Cerebellar cortex (tissue), 1 donor: ENCODE measurements around the gene THBS1.

Experiments used
- DNase-seq: peaks from one replicate; pipeline ENCODE4 v3.0.0-alpha.2; 2015; ENCODE audit warnings: low spot score

Gene THBS1

DNA sequence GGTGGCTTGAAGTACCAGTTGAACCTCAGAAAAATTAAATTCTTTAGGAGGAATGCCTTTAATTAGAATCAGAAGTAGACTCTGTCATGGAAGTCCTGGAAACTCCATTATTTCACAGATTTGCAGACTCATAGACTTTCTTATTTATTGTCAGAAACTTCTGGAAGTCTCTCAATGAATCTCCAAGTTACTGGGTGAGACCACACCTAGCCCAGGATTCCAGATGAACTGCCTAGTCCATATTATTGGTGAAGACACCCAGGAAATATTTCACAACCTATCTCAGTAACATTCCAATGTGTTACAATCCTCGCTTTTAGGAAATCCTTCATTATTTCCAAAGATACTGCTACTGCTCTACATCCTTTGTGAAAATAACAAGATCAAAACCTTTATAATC, 6.5 kb upstream of the THBS1 start:
- DNase-seq, result no peak

DNA sequence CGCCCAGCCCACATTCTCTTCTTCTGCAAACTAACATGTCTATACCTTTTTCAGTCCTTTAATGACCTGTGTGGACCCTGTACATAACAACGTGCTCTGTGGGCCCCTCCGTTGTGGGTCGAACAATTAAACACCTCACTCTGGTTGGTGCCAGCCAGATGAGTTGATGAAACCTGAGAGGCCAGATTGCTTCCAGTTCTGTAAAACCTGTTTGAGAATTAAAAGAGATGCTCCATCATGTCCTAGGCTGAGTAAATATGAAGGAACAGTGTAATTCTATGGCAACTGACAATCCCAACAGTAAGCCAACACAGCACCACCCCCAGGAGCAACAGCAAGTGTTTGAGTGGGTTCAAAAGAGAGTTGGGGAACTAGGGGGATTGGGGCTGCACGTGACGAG, 5.7 kb upstream of the THBS1 start:
- DNase-seq, result no peak

DNA sequence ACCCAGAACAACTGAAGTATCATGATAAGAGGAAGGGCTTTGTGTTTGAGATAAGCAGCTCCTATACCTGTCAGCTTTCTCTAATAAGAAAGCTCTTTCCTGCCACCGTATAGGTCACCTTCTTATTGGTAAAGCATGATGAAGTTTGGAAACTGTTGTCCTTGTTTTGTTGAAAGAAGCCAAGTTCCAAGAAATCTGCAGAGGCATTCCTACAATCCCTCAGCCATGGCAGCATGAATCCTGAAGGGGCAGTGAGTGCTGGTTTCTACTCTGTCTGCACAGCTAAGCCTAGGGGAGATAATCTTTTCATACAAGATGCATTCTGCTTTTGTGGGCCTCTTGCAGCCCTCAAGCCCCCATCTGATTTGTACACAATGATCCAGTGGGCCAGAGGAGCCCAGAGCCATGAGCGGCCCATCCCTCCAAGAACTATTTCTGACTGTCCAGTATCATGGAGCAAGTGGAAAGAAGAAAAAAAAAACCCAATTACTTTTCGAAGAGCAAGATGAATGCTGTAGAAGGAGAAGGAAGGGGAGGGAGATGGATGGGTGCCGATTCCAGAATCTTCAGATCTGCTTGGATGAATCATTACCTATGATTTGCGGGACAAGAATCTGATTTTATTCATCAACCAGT, 1.9 kb upstream of the THBS1 start:
- no peak for DNase-seq

DNA sequence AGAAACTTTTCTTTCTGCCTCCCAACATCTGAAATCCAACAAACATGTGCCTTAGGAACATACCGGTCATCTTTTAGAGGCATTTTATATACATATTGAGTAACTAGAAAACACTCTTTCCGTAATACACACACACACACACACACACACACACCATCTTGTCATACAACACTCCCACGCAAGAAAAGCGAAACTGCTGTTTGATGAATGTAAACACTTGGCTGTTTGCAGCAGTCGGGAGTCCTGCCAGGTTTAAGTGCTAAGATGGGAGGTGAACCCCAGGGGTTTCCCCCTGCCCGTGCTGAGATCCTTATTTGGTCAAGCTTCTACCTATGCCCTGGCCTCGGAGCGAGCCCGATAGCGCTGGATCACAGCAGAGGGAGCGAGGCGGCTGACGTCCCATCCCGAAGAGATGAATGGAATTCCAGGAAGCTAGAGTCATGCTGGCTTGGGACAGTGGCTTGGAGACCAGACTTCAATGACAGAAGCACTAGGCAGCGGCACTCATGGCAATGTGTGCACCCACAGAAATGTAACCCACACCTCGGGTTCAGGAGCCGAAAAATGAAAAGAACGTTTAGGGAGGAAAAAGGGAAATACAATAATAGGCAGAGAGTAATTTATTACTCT, 1.3 kb upstream of the THBS1 start:
- DNase-seq, result no peak

DNA sequence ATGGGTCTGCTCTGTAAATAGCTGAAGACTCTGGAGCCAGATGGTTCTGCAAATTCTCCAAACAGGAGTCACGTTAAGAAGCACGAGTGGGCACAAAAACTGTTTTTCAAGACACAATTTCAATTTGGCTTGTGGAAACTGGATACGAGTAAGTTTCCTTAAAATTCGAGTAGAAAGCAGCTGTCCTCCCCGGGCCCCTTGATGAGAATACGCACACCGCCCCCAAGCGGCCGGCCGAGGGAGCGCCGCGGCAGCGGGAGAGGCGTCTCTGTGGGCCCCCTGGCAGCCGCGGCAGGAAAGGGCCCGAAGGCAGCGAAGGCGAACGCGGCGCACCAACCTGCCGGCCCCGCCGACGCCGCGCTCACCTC, 778 bp upstream of the THBS1 start:
- DNase-seq, result peak; percentile 72

DNA sequence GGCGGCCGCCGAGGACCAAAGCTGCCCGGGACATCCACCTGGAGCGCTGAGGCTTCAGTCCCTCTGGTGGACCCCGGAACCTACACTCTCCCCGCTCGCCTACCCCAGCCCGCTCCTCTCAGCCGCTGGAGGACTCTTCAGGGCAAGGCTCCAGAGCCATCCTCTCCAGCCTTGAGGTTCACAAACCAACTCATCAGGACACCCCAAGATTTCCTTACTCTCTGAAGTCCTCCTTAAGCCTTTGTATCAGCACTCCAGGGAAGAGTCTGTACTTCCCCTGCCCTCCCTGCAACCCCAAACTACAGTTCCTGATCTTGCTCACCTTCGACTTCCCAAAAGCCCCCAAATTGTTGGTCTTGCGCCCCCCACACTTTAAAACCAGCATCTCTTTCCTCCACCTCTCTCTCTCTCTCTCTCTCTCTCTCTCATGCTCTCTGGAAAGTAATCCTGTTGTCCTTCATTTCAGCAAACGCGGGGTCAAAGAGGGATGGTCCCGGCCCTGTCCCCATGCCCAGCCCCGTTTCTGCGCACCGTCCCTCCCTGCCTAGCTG, 438 bp downstream of the THBS1 start:
- no peak for DNase-seq

DNA sequence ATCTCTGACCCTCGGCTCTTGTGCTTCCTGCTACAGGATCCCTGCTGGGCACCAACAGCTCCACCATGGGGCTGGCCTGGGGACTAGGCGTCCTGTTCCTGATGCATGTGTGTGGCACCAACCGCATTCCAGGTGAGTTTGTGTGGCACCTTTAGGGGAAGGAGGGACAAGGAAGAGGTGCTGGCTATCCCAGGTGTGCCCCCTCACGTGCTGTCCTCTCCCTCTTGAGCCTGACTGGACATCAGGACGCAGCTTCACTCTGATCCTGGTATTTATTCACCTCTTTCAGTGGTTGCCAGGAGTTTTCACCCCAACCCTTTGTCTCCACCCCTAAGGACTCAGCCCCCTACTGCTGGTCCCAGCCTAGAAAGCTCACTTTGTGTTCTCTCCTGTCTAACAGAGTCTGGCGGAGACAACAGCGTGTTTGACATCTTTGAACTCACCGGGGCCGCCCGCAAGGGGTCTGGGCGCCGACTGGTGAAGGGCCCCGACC, 960 bp downstream of the THBS1 start:
- peak; percentile 11 for DNase-seq

DNA sequence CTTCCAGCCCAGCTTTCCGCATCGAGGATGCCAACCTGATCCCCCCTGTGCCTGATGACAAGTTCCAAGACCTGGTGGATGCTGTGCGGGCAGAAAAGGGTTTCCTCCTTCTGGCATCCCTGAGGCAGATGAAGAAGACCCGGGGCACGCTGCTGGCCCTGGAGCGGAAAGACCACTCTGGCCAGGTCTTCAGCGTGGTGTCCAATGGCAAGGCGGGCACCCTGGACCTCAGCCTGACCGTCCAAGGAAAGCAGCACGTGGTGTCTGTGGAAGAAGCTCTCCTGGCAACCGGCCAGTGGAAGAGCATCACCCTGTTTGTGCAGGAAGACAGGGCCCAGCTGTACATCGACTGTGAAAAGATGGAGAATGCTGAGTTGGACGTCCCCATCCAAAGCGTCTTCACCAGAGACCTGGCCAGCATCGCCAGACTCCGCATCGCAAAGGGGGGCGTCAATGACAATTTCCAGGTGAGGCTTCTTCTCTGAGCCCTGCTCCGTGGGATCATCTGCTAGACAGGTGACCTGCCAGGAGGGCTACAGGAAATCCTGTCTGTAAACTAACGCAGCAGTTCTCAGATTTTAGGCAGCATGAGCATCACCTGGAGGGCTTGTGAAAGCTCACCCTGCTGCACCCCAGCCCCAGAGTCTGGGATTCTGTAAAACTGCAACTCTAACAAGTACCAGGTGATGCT, 1.6 kb downstream of the THBS1 start:
- DNase-seq, result no peak

DNA sequence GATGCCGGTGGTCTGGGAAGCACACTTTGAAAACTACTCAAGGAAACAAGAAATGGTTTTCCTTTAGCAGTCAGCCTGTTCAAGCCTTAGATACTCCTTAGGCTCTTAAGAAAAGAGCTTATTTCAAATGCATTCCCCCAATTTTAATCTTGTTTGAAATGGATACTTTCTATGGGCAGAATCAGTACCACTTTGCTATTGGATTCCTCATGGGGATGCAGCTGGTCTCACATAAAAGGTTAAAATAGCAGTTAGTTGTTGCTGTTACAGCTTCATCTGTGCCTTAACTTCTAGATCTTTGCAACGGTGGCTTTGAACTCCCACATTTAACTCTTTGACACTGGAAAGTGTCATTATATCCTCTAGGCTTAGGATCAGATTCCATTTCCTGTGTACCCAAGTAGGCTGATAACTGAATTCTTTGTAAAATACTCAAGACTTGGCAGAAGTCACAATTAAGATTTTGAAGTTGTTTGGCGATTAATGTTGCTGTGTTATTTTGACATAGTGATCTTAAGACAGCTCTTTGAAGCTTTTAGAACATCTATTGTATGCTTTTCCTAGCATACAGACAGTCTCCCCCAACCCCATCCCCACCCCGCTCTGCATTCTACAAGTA, 2.2 kb downstream of the THBS1 start:
- no peak for DNase-seq

DNA sequence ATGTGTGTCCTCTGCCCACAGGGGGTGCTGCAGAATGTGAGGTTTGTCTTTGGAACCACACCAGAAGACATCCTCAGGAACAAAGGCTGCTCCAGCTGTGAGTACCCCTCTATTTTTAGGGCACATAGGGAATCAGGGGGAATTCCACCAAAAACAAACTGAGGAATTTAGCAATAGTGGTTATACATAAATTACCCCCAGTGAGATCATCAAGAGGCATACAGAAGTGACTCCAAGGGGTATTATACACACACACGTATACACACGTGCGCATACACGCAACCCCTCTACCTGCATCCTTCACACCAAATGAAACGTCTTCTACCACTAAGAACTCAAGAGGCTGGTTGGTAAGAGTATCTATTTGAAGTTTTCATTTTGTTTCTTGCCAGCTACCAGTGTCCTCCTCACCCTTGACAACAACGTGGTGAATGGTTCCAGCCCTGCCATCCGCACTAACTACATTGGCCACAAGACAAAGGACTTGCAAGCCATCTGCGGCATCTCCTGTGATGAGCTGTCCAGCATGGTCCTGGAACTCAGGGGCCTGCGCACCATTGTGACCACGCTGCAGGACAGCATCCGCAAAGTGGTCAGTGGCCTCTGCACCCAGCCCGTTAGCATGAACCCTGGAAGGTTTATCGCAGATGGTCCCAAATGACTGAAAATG, 2.9 kb downstream of the THBS1 start:
- DNase-seq, result peak; percentile 22

DNA sequence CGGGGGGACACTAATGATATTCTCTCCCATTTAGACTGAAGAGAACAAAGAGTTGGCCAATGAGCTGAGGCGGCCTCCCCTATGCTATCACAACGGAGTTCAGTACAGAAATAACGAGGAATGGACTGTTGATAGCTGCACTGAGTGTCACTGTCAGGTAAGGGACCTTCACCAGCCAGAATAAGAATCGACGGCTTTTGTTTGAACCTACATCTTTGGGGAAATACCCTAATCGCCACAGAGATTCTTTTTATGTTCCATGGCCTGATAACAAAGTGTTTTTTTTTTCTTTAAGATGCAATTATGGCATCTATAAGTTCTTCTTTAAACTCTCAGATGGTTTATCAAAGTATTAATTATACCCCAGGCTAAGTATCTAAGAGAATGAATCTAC, 3.4 kb downstream of the THBS1 start:
- no peak for DNase-seq

DNA sequence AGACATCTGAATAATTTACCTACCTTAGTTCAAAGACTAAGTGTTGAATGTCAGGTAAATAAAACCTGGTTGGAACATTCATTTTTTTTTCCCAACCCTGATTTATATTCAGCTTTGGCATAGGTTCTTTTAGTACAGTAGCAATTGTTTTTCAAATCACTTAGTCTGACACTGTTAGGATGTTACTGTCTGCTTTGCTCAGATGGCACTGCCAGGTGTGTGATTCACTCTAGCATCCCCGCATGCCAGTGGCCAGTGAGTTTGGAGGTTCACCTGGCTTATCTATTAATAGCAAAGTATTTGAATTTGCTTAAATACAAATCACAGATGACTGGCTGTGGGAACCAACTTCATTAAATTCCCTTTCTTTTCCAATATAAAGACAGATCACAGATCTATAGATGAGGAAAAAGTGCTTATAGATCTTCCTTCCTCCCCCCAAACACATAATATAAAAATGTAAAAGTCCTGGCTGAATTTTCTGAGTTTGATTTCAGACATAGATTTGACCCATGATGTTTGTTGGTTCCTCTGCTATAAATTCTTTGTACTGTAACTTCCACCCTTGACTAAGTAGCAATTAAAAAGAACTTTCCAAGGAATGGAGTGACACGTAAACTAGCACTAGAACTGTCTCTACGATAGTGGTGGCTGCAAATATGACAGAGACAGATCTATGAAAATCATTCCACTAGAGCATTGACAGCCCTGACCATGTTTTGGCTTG, 3.9 kb downstream of the THBS1 start:
- no peak for DNase-seq

DNA sequence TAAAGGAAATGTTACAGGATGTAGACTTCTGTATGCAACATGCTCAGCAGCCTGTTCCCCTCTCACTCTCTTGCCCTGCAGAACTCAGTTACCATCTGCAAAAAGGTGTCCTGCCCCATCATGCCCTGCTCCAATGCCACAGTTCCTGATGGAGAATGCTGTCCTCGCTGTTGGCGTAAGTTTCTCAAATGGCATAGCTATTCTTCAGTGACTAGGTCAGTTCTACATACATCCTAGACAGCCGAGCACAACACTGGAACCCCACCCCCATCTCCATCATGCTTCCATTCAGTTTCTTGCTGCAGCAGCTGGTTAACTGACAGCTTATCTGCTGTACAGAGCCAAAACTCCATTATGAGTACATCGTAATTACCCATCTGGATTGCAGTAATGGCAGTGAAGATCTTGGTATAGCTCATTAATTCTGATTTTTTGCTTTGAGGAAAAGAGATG, 4.5 kb downstream of the THBS1 start:
- no peak for DNase-seq

DNA sequence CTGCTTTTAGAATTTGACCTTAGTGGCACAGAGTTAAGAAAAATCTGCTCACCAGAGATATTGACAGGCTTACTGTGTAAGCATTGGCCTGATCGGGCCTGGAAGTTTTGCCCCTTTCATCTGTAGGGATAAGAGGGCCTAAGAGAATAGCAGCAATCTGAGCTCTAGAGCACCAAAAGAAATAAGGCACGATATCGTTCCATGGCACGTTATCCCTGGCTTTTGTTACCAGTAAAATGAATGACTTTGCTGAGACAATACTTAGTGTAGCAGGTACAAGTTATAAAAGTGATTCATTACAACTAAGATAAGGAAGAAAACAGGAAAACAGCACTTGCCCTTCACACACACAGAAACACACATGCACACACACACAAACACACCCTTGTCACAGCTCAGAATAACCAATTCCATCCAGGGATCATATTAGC, 5.0 kb downstream of the THBS1 start:
- no peak for DNase-seq

DNA sequence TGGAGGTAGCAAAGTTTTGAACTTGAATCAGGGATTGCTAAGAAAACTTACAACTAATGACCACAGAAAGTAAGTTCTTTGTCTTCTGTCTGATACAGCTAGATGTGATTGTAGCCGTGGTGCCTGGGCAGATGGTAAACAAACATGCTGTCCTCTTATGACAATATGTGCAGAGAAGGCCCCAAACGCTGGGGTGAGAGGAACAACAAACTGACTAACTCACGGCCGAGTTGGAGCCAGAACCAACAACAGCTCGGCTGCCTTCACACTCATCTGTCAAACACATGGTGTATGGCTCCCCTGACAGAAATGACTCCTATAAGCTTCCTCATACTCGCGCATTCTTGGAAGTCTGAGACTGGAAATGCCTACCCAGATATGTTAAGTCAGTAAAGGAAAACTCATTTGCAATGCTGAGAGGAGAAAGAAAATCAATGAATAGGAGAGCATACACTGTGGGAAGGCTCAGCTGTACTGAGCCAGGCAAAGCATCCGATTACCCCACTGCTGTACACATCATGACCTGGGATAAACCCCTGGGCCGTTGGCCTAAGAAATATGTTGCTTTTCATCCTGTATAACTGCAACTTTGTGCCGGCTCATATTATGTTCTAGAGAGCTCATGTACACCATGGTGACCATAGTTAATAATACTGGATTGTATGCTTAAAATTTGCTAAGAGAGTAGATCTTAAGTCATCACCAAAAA, 5.7 kb downstream of the THBS1 start:
- DNase-seq, result no peak

DNA sequence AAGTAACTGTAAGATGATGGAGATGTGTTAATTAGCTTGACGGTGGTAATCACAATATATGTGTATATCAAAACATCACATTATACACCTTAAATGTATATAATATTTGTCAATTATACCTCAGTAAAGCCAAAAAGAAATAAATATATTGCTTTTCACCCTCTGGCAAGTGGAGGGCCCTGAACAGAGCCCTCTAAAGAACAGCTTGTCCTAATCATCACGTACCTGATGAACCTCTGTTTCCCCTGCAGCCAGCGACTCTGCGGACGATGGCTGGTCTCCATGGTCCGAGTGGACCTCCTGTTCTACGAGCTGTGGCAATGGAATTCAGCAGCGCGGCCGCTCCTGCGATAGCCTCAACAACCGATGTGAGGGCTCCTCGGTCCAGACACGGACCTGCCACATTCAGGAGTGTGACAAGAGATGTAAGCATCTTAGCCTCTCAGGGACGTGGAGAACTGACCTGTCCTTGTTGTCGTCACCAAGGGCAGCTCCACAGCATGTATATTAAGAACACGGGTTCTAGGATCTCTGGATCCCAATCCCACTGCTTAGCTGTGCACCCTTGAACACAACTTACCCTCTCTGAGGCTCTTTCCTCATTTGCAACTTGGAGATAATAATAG, 6.3 kb downstream of the THBS1 start:
- DNase-seq, result no peak

DNA sequence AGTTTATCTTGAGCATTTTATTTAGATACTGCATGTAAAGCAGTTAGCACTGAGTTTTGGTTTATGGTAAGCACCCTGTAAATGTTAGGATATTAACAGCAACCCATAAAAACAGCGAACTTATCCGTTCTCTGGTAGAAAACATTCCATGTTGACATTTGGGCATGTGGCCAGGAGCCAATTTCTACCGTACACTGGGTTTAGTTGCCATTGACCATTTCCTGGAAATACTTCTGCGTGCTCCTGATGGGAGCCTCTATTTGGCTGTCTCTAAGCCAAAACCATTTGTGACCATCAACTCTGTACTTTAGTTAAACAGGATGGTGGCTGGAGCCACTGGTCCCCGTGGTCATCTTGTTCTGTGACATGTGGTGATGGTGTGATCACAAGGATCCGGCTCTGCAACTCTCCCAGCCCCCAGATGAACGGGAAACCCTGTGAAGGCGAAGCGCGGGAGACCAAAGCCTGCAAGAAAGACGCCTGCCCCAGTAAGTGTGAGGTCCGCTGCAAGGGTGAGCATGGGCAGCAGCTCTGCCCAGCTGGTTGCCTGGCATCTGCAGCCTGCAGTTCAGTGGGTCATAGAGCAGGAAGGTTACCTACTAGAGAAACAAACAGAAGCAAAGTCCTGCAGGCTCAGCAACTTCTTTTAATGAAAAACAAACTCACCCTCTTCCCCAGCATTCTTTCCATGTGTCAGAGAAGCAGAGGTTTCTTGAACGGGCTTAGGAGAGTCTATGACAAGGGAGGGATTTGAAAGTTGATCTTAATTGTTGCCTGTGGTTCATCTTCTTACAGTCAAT, 7.1 kb downstream of the THBS1 start:
- DNase-seq, result no peak

DNA sequence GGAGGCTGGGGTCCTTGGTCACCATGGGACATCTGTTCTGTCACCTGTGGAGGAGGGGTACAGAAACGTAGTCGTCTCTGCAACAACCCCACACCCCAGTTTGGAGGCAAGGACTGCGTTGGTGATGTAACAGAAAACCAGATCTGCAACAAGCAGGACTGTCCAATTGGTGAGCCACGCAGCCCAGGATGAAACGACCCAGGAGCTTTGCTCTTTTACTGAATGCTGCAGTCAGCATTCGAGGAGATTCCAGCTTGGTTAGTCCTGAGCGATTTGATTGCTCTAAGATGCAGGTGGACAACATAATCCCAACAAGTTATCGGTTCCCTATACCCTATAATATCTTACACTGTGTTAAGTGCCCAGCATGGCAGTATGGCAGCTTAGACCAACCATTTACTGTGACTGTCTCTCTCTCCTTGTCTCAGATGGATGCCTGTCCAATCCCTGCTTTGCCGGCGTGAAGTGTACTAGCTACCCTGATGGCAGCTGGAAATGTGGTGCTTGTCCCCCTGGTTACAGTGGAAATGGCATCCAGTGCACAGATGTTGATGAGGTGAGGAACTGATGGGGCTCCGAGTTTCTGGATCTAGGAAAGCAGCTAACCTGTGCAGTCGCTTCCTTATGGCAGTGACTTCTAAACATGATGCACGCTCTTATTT, 7.8 kb downstream of the THBS1 start:
- DNase-seq, result no peak
